GM12878 (cell line): ENCODE data around the gene ANTKMT. TPM values are rescaled to one million over a fixed set of nuclear protein-coding genes. Genes with fewer than 3 reads are reported as not detected.

Experiments
- ATAC-seq: fragments of 200-7000 bp; cut with Tn5 transposase; 3 replicates; pipeline ENCODE4 v1.9.1; 2020; ENCODE audit warnings: mild to moderate bottlenecking, moderate library complexity
- BruUV-seq: library from RNA; stranded (reverse); fragments of 400-500 nt; replicated peaks from 2 replicates; lab custom pipeline; 2021; lab: Mats Ljungman, UMichigan
- CTCF ChIA-PET: fragments of 300-600 bp; sonication (Branson Sonifier 250); formaldehyde crosslinking; extraction: SDS; loops from one replicate; lab custom pipeline; 2021; ENCODE audit warnings: inconsistent platforms; lab: Yijun Ruan, JAX
- POLR2A ChIA-PET: fragments of 350-600 bp; formaldehyde crosslinking; extraction: SDS; loops from one replicate; lab custom pipeline; 2021; ENCODE audit warnings: inconsistent platforms; lab: Charles Lee
- RAD21 ChIA-PET: fragments of 300-600 bp; sonication (Branson Sonifier 250); formaldehyde crosslinking; loops from one replicate; lab custom pipeline; 2023; ENCODE audit warnings: antibody characterized with exemption; ENCODE audit not compliant: unreplicated experiment; lab: Charles Lee
- SMC1A ChIA-PET: fragments of 300-600 bp; sonication (Branson Sonifier 250); formaldehyde crosslinking; loops from one replicate; lab custom pipeline; 2023; ENCODE audit not compliant: unreplicated experiment, uncharacterized antibody; lab: Charles Lee
- DNase-seq: peaks from one replicate; pipeline ENCODE4 v3.0.0-alpha.2; 2011; ENCODE audit warnings: low read depth, low spot score
- FAIRE-seq: peaks from 3 replicates; lab custom pipeline; 2011; peaks lifted over from hg19 to GRCh38; lab: Jason Lieb, UNC
- H2AFZ ChIP-seq: 2 replicates; pipeline ENCODE4 v1.6.0; 2011; ENCODE audit warnings: low read depth, low read length, control low read depth; ENCODE audit not compliant: control insufficient read depth
- H3K27ac ChIP-seq: 2 replicates; pipeline ENCODE4 v1.5.1; 2011; ENCODE audit warnings: control low read depth; ENCODE audit not compliant: control insufficient read depth, insufficient read depth
- H3K27me3 ChIP-seq, 2 experiments: replicated peaks in 1 of 2; 2 replicates each; pipeline versions ENCODE4 v1.6.0 to v1.6.1; 2011; ENCODE audit warnings: low read length in 1 of 2; ENCODE audit not compliant: control insufficient read depth in 2 of 2, insufficient read depth in 2 of 2
- H3K36me3 ChIP-seq, 2 experiments: 2 replicates each; pipeline ENCODE4 v1.5.1; 2011; ENCODE audit warnings: low read length in 1 of 2; ENCODE audit not compliant: control insufficient read depth in 2 of 2, insufficient read depth in 2 of 2
- H3K4me1 ChIP-seq: 2 replicates; pipeline ENCODE4 v1.6.1; 2011; ENCODE audit warnings: mild to moderate bottlenecking, low read length, moderate library complexity, mixed read lengths; ENCODE audit not compliant: control insufficient read depth, insufficient read depth
- H3K4me2 ChIP-seq: 2 replicates; pipeline ENCODE4 v1.6.0; 2011; ENCODE audit warnings: control low read depth; ENCODE audit not compliant: control insufficient read depth, insufficient read depth
- H3K4me3 ChIP-seq: fragments of 200-600 bp; sonication (generic); 2 replicates; pipeline ENCODE4 v1.5.1; 2016
- H3K79me2 ChIP-seq: 2 replicates; pipeline ENCODE4 v1.6.0; 2011; ENCODE audit warnings: low read length; ENCODE audit not compliant: control insufficient read depth, insufficient read depth
- H3K9ac ChIP-seq: 2 replicates; pipeline ENCODE4 v1.8.0; 2011; ENCODE audit warnings: low read length, control low read depth, mixed read lengths; ENCODE audit not compliant: control insufficient read depth, insufficient read depth
- H3K9me3 ChIP-seq: replicated peaks from 3 replicates; pipeline ENCODE4 v1.5.1; 2011; ENCODE audit warnings: mild to moderate bottlenecking, low read length; ENCODE audit not compliant: control insufficient read depth, insufficient read depth
- H4K20me1 ChIP-seq: 2 replicates; pipeline ENCODE4 v1.6.0; 2011; ENCODE audit not compliant: control insufficient read depth, insufficient read depth
- CEBPB ChIP-seq, 2 experiments: fragments of 150-350 bp in 1 of 2; IDR thresholded peaks; 2 replicates each; pipeline ENCODE4 v1.6.1; 2012 to 2014; ENCODE audit warnings: low read depth in 2 of 2, low read length in 2 of 2, borderline replicate concordance in 1 of 2, inconsistent platforms in 1 of 2
- GATAD2B ChIP-seq: fragments of 450-650 bp; conservative IDR thresholded peaks from 2 replicates; pipeline ENCODE4 v1.6.1; 2017; ENCODE audit warnings: low read depth, mild to moderate bottlenecking, moderate library complexity
- LARP7 ChIP-seq: fragments of 450-650 bp; IDR thresholded peaks from 2 replicates; pipeline ENCODE4 v1.6.1; 2017; ENCODE audit warnings: mild to moderate bottlenecking
- POLR2AphosphoS5 ChIP-seq: IDR thresholded peaks from 2 replicates; pipeline ENCODE4 v1.6.1; 2011; ENCODE audit warnings: mild to moderate bottlenecking, low read length, inconsistent platforms
- POU2F2 ChIP-seq: IDR thresholded peaks from 3 replicates; pipeline ENCODE4 v1.6.1; 2011; ENCODE audit warnings: low read depth, mild to moderate bottlenecking, low read length, borderline replicate concordance
- SMAD5 ChIP-seq: IDR thresholded peaks from 2 replicates; pipeline ENCODE4 v1.6.1; 2016; ENCODE audit warnings: antibody characterized with exemption, low read depth
- SPI1 ChIP-seq: IDR thresholded peaks from 2 replicates; pipeline ENCODE4 v1.6.1; 2011; ENCODE audit warnings: low read depth, mild to moderate bottlenecking, low read length, moderate library complexity, borderline replicate concordance; ENCODE audit not compliant: insufficient read depth
- TCF3 ChIP-seq: IDR thresholded peaks from 2 replicates; pipeline ENCODE4 v1.6.1; 2012; ENCODE audit warnings: low read depth, mild to moderate bottlenecking, low read length, borderline replicate concordance; ENCODE audit not compliant: insufficient read depth
- ZNF207 ChIP-seq: fragments of 450-650 bp; IDR thresholded peaks from 2 replicates; pipeline ENCODE4 v1.6.1; 2014; ENCODE audit warnings: antibody characterized with exemption, mild to moderate bottlenecking, borderline replicate concordance
- WGBS: methylation state at CpG from one replicate; pipeline ENCODE4 v1.1.6; 2016; ENCODE audit warnings: low lambda C conversion rate; ENCODE audit not compliant: insufficient replicate concordance, insufficient coverage; ENCODE audit errors: missing lambda C conversion rate; 5-methylcytosine and 5-hydroxymethylcytosine counted together
- in situ Hi-C: fragments of 300-500 bp; cut with MboI; formaldehyde crosslinking; loops from 9 replicates; pipeline ENCODE4 v1.14.3; 2018; ENCODE audit warnings: mixed read lengths
- intact Hi-C: fragments of 100-400 bp; cut with micrococcal nuclease; formaldehyde crosslinking; loops from one replicate; pipeline ENCODE4 v1.14.2; 2022; ENCODE audit not compliant: unreplicated experiment
- polyA plus RNA-seq, 11 experiments: library from polyadenylated mRNA; depleted of rRNA in 4 of 11; unstranded in 6 of 11; stranded (reverse) in 5 of 11; fragments of >200 nt; fragmentation: Nextera tagmentation in 4 of 11; fragmentation: Illumina TruSeq in 1 of 11; extraction: Ambion mirVana in 4 of 11; extraction: Trizol in 1 of 11; gene quantifications; 1 replicate in 1 of 11; 2 replicates in 10 of 11; pipeline versions ENCODE4 v1.2.1 to v1.2.3, GENCODE V29; 2011 to 2016; ENCODE audit warnings: inconsistent platforms in 2 of 11, missing spikeins in 2 of 11, low read depth in 1 of 11
- total RNA-seq, 4 experiments: library from RNA; depleted of rRNA in 3 of 4; stranded (reverse); fragments of >200 nt in 3 of 4; fragmentation: Illumina TruSeq in 1 of 4; extraction: Trizol in 1 of 4; gene quantifications; 2 replicates each; pipeline versions ENCODE4 v1.2.1 to v1.2.3, GENCODE V29; 2013 to 2021
- TF ChIP-seq, protein P1 (sequence below): IDR thresholded peaks from 2 replicates; pipeline ENCODE4 v1.6.1; 2011; ENCODE audit warnings: borderline replicate concordance, low read depth, mild to moderate bottlenecking, moderate library complexity, low read length; ENCODE audit not compliant: insufficient read depth, poor library complexity, severe bottlenecking
- TF ChIP-seq, protein P2 (sequence below): IDR thresholded peaks from 2 replicates; pipeline ENCODE4 v1.6.1; 2011; ENCODE audit warnings: borderline replicate concordance, low read depth, mild to moderate bottlenecking, moderate library complexity, mixed read lengths, low read length; ENCODE audit not compliant: insufficient read depth; ENCODE audit errors: extremely low read length

Gene ANTKMT
- total and polyA plus RNA-seq, 10 of the 15 experiments (the other 5 are each of a cell fraction or from before 2014, with no cell fraction given): 0.58 to 60.5 (median 25.8) TPM

DNA sequence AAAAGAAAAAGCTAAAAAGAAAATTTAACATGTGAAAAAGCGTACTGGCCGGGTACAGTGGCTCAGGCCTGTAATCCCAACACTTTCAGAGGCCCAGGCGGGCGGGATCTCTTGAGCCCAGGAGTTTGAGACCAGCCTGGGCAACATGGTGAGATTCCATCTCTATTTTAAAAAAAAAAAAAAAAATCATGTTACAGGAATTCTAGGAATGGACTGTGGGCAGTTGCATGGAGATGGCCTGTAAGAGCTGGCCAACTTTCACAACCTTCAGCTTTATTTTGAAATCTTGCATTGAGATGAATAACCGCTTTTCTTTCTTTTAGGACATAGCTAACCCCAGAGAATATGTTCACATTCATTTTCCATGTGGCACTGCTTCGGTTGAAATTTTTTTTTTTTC is 28.1 kb downstream of the ANTKMT start:
- 17% methylated on average over 6 of the region's 6 CpGs for WGBS
- FAIRE-seq (no peak), DNase-seq (no peak), ATAC-seq (no peak)
- H2AFZ ChIP-seq: no peak overlapping the region
- intact Hi-C loops (no loop called here), in situ Hi-C loops (no loop called here)
- no peaks in the 10 kb centered on the region for H3K9me3 ChIP-seq
- H3K36me3 ChIP-seq: no peaks in the 10 kb centered on the region
- ChIA-PET SMC1A (no interaction called here), POLR2A (no interaction called here), CTCF (interaction anchor here (0.5 to 0.7 kb wide), 2 partner anchors 28 to 61 kb away, joined by 3 to 4 read pairs; no protein-coding TSS in a partner anchor), RAD21 (no interaction called here)
- no peaks in the 10 kb centered on the region for H3K4me1 ChIP-seq
- H3K27ac ChIP-seq: no peak overlapping the region
- no peak overlapping the region for H3K4me3 ChIP-seq
- no peak overlapping the region for H3K4me2 ChIP-seq
- no peaks in the 10 kb centered on the region; a peak in 1 of 4 replicates for H3K27me3 ChIP-seq
- no peak for TF ChIP-seq CEBPB (IDR thresholded peaks at IDR 0.05; ENCODE audit: borderline replicate concordance in 1 of 2, low read depth in 2 of 2, low read length in 2 of 2)
- no peak for TF ChIP-seq SPI1
- TF ChIP-seq, protein P1, sequence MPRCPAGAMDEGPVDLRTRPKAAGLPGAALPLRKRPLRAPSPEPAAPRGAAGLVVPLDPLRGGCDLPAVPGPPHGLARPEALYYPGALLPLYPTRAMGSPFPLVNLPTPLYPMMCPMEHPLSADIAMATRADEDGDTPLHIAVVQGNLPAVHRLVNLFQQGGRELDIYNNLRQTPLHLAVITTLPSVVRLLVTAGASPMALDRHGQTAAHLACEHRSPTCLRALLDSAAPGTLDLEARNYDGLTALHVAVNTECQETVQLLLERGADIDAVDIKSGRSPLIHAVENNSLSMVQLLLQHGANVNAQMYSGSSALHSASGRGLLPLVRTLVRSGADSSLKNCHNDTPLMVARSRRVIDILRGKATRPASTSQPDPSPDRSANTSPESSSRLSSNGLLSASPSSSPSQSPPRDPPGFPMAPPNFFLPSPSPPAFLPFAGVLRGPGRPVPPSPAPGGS: no peak
- no peak for TF ChIP-seq POU2F2
- TF ChIP-seq ZNF207: no peak
- TF ChIP-seq, protein P2, sequence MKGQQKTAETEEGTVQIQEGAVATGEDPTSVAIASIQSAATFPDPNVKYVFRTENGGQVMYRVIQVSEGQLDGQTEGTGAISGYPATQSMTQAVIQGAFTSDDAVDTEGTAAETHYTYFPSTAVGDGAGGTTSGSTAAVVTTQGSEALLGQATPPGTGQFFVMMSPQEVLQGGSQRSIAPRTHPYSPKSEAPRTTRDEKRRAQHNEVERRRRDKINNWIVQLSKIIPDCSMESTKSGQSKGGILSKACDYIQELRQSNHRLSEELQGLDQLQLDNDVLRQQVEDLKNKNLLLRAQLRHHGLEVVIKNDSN: no peak
- TF ChIP-seq GATAD2B: no peak
- no peak for TF ChIP-seq TCF3
- TF ChIP-seq LARP7: no peak
- no peak for TF ChIP-seq SMAD5
- TF ChIP-seq POLR2AphosphoS5: no peak
- BruUV-seq: no TSS peak
- H4K20me1 ChIP-seq: no peaks in the 10 kb centered on the region
- H3K9ac ChIP-seq: no peak overlapping the region
- no peaks in the 10 kb centered on the region for H3K79me2 ChIP-seq
